Activated CD8-positive, alpha-beta memory T cell treated with anti-CD3 and anti-CD28 coated beads for 36 hours (primary cell): ENCODE results near the gene RBMS1. TPM values are rescaled to one million over a fixed set of nuclear protein-coding genes. Genes with fewer than 3 reads are reported as not detected.
"Not testable (repeated sequence)": the region's sequence is repeated elsewhere in the genome, so short reads cannot be mapped to it uniquely, and the experiment has no call there.

ENCODE experiments used
- CTCF ChIA-PET: fragments of 350-600 bp; sonication (Branson Sonifier 250); formaldehyde crosslinking; loops from one replicate; lab custom pipeline; 2021; ENCODE audit warnings: antibody characterized with exemption; lab: Charles Lee
- POLR2A ChIA-PET: fragments of 350-600 bp; sonication (Branson Sonifier 250); formaldehyde crosslinking; loops from one replicate; lab custom pipeline; 2021; ENCODE audit warnings: antibody characterized with exemption; lab: Charles Lee
- total RNA-seq, 2 experiments: library from RNA; stranded (reverse); gene quantifications; one replicate each; pipeline ENCODE4 v1.2.3, GENCODE V29; 2021

The RBMS1 gene
- total RNA-seq, 2 experiments from 2014 or later, result 40.5 to 42.1 TPM

DNA sequence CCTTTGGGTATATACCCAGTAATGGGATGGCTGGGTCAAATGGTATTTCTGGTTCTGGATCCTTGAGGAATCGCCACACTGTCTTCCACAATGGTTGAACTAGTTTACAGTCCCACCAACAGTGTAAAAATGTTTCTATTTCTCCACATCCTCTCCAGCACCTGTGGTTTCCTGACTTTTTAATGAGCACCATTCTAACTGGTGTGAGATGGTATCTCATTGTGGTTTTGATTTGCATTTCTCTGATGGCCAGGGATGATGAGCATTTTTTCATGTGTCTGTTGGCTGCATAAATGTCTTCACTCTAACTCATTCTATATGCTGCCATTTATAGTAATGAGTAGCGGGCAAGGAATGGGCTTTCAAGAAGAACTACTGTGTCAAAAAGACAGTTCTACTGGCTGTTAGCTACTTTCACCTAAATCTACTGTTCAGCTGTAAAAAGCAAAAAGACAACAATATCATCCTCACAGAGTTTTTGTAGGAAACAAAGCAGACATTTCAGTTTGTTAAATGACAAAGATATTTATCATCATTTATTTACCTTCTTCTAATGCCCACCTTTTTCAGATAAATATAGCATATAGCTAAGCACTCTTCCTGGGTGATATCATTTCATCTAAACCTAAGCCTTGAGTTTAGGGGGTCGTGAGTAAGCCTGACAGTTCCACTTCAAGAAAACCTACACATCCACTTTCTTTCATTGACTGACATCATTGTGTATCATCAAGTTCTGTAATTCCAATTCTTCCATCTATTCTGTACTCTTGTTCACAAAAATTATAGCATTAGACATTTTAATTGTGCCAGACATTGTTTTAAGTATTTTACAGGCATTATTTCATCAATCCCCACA lies 71.7 kb downstream of the RBMS1 start:
- POLR2A ChIA-PET, CTCF ChIA-PET: not testable (repeated sequence)

DNA sequence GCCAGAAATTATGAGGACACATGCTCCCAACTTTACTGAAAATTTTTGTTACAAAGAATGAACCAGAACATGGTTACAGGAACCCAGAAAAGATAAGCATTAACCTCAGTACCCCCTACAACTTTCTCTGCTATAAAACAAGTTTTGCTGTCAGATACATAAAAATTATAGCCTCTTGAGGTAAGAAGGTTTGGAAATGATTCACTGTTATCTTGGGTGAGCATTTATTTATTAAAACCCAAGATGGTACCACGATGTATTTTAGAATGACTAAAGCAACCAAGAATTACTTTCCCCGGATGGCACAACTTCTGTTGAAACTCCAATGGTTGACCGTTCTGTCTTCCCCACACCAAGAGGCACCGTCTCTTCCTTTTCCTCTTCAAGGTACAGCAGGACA lies 72.9 kb downstream of the RBMS1 start:
- ChIA-PET CTCF (no interaction called here), POLR2A (no interaction called here)

DNA sequence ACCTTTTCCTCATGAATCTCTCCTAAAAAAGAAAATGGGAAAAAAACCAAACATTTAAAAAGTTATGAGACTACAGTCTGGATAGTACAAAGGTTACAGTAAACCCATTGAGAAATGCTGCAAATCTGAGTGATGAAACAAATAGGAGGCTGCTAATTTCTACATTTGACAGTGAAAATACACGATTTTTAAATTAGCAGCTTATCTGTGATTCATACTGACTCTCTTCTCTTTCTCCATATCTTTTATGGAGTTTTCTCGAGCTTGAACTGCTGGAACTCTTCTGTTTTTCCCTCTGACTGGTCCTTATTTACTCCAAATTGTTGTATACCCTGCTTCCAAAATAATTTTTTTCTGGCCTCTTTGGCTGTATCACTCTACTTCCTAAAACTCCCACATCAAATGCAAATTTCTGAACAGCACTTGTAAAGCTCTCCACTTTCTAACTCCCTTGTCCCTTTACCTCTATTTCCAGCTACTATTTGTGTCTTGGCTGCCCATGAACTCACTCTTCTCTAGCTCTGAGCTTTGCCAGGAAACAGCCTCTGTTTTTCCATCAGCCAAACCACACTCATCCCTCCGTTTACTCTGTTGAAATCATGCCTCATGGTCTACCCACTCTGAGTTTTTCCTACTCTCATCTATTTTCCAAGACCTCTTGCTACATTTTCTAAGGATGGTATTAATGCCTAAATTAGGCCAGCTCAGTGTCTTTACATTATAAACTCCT lies 73.7 kb downstream of the RBMS1 start:
- POLR2A ChIA-PET, result interaction anchor here (0.8 kb wide), 1 partner anchor 9 kb away, joined by 3 read pairs; no protein-coding TSS in a partner anchor

DNA sequence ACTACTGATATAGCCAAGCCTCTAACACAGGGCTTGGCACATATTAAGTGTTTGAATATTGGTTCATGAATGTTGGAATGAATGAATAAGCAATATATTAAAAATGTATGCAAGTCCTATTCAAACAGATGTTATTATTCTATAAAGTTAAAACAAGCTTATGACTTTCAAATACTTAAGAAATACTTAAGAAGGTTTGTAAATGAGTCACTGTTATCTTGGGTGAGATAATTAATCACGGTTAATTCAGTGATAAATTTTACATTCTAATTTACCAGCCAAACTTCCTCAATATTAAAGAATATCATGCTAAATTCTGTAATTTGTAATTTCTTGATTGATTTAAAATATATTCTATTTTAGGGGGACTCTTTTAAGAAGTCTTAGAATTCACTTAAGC lies 74.8 kb downstream of the RBMS1 start:
- CTCF ChIA-PET, result interaction anchor here (1.0 kb wide), 1 partner anchor 19 kb away, joined by 3 read pairs; no protein-coding TSS in a partner anchor
- POLR2A ChIA-PET, result no interaction called here

More for the DNA sequence above, 73.7 kb downstream of the RBMS1 start:
- CTCF ChIA-PET, result no interaction called here

DNA sequence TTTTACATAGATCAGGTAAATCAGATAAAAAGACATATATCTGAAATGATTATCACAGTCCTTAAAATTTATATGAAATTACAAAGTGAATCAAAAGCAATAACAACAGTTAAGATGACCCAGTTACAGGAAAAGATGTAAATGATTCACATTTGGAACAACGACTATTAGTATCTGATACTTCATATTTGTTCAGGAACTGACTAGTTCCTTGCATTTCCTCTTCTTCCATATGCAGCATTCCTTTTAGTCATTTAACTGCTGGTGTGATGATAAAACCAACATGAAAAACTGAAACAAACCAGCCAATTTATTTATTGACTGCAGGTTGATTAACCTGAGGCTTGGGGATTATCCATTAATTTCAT lies 75.2 kb downstream of the RBMS1 start:
- ChIA-PET POLR2A (no interaction called here), CTCF (interaction anchor here (1.0 kb wide), 1 partner anchor 18 kb away, joined by 3 read pairs; no protein-coding TSS in a partner anchor)

DNA sequence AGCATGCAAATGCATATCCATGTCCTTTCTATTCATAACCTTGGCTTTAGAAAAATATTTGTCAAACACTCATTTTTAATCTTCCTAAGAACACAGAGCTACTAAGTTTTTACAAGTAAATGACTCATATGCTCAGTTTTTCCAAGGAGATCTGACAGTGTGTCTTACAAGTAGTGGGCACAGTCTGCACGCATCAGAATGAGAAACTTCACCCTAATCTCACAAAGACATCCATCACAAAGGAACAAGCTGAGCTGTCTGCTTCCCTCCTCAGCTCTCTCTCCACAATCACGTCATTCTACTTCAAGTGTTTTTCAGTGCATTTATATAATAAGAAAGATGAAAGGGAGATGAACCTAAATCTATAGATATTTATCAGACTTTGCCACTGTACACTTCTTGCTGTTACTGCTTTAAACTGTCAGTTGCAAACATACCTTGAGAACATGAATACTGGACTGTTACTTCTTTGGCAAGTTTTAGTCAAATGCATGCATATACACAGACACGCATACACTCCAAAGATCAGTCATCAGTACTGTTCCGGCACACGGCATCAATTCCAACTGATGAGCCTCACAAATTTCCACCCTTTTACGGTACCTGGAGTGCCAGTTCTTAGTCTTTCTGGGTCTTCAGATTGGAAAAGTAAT lies 75.7 kb downstream of the RBMS1 start:
- ChIA-PET POLR2A (no interaction called here), CTCF (interaction anchor here (0.5 kb wide), 1 partner anchor 24 kb away, joined by 3 read pairs; no protein-coding TSS in a partner anchor)

DNA sequence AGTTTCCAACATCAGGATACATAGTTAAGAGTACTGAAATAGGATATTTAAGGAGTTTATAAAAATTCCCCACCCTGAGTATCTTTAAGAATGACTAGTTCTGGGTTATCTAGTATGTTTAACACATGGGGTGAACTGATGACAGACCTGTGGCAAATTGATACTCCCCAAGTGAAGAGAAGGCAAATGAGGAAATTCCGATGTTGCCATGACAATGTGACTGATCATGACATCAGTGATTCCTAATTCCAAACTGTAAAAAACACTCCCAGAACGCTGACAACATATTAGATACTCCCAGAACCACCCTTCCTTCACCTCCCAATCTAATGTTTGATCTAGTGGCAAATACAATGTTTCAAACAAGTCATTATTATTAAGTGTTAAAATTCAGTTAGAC lies 77.6 kb downstream of the RBMS1 start:
- ChIA-PET CTCF (no interaction called here), POLR2A (no interaction called here)

DNA sequence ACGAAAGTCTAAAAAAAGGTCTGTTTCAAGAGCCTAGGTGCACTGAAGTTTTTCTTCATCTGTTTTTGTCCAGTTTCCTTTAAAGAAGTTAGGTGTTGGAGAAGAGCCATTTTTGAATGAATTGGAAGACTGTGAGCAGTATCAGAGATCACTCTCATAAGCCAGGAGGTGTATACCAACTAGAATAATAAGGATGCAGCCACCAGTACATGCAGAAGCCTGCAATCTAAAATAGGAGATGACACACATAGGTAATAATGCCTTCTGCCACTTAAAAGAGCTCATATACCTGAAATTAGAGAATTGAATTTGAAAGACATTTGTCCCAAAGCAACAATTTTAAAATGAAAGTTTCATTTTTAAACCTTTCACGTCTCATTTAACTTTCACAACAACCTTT lies 81.7 kb downstream of the RBMS1 start:
- ChIA-PET POLR2A (no interaction called here), CTCF (interaction anchor here (1.4 to 1.5 kb wide), 2 partner anchors 8 to 15 kb away, joined by 3 read pairs; no protein-coding TSS in a partner anchor)

DNA sequence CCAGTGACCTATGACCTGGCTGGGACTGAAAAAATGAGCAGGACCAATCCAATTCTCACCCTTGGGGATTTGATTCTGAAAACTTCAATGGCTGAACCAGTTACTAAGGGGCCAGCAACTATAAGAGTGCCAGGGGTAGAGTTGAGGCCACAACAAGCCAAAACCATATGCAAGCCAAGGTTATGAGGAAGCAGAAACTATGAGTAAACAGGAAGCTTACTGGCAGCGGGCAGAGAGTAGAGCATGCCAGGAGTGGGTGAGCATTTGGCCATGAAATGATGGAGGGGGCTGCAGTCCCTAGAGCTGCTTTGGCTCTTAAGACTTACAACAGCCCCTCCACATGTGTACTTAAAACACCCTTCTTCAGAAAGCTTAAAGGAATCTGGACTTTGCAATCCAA lies 82.4 kb downstream of the RBMS1 start:
- POLR2A ChIA-PET, result no interaction called here
- CTCF ChIA-PET, result interaction anchor here (1.4 kb wide), 2 partner anchors 8 to 17 kb away, joined by 3 read pairs; no protein-coding TSS in a partner anchor

DNA sequence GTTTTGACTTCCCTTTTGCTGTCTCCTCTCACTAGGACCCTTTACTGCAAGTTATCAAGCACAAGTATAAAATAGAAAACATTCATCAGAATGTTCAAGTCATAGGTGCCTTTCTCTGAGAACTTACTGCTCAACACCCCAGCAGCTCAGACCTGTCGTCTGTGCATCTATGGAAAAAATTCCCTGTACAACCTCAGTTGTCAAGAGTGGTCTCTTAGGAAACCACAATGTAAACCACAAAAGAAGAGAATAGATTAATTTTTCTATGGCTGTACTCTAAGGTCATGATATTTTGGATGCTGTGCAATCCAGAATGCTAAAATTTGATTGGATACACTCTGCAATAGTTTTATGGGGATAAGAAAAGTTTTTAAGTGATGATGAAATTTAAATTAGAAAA lies 84.1 kb downstream of the RBMS1 start:
- CTCF ChIA-PET, result no interaction called here
- POLR2A ChIA-PET, result interaction anchor here (0.5 kb wide), 1 partner anchor 740 kb away, joined by 5 read pairs; no protein-coding TSS in a partner anchor

DNA sequence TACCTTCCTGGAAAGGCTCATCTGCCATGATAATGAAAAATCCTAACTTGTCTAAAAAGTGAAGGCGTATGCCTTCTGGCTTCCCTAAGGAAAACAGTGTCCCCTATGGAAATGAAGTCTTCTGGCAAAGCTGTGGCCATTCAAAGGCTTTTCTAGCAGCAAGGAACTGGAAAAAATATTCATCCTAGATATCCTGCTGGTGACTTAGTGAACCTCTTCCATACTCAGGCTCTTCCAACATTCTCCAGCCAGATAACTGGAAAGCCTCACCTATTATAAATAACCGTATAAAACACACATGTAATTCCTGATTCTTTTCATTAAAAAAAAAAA lies 84.7 kb downstream of the RBMS1 start:
- POLR2A ChIA-PET, result interaction anchor here (0.5 kb wide), 1 partner anchor 740 kb away, joined by 5 read pairs; no protein-coding TSS in a partner anchor
- CTCF ChIA-PET, result no interaction called here

DNA sequence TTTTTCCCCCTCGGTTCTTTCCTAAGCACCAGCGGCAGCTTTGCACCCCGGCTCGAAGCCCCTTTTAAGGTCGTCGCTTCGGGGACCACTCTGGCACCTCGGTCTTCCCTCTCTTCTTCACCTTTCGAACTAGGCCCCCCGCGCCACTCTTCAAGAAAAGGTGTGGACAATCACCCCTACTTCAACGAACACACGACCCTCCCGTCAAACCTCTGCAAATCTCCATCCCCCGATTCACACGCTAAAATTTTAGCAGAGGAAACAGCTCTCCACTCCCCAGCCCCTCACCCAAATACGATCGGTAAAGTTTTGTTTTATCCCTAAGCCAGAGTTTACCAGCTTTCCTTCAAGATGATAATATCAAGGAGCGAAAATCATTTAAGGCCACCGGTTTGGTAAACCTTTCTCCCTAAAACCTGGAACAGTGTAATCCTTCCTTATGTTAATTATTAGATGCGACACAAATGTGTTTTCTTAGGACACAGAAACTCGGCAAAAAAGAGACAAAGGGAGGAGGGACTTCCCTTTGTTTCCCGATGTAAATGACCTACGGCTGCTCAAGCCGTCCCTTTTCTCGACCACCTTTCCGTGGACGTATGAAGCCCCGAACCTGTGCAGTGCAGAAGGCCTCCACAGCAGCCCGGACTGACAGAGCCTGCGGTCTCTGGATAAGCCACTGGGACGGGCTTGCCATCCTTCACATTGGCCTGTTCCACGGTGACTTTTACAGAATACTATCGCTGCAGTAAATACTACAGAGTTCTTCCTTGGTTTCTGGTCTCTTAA lies 85.2 kb downstream of the RBMS1 start:
- ChIA-PET CTCF (interaction anchor here (0.7 to 1.9 kb wide), 2 partner anchors 20 to 75 kb away, joined by 3 to 7 read pairs; no protein-coding TSS in a partner anchor), POLR2A (no interaction called here)

DNA sequence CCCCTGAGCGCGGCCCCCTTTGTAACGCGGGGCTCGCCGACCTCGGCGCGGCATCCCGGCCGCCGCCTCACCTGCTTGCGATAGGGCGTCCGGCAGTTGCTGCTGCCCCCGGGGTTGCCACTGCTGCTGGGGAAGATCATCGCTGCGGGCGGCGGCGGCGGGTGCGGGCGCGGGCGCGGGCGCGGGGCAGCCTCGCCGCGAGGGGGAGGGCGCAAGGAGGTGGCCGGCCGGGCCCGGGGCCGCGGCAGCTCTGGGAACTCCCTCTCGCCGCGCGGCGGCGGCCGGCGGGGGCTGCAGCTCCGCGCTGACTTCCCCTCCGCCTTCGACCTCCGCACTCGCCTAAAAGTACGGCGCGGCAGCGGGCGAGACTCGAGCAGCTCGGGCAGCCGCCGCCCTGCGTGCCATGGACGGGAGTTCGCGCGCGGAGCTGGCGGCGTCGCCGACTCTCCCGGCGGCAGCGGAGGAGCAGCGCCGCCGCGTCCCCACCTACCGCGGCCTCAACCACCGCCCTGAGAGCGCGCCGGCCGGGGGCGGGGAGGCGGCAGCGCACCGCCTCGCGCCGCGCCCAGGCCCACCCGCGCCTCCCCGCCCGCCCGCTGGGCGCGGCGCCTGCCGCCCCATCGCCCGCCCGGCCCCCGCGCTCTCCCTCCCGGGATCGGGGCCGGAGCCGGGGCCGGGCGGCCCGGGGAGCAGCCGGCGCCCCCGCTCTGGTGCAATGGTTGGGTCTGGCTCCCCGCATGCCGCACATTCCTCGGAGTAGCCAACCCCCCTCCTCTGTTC lies 86.0 kb downstream of the RBMS1 start:
- ChIA-PET CTCF (interaction anchor here (0.7 to 2.0 kb wide), 4 partner anchors 19 to 74 kb away, joined by 3 to 7 read pairs (median 4); no protein-coding TSS in a partner anchor), POLR2A (no interaction called here)

DNA sequence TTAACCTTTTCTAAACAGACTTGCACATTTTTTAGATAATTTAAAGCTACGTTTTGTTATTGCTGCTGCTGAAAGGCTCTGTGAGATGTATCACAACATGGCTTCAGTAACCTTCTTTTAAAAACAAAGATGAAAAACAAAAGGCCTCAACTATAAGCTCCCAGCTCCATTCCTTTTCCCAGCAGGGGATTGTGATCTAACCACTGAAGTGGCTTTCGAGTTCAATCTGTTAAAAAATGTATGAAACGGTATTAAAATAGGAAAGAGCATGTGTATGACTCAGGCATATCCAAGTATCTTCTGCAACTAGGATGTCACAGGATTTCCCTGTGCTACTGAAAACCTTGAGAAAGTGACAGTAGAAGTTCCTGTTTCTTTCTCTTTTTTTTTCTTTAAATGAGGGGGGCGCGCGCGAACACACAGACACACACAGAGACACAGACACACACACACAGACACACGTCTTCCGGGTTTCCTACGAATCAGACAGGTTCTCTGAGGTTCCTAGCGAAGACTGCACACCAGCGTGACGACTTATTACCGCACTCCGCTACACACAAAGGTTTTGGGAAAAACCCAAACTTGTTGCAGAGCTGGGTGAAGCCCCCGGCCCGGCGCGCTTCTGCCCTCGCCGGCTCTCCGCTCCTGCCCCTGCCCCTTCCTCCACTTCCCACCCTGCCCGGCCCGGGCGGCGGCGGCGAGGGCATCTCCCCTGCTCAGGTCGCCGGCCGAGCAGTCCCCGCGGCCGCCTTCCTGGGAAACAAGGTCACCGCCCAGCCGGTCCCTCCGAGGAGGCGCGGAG lies 86.8 kb downstream of the RBMS1 start:
- ChIA-PET POLR2A (no interaction called here), CTCF (interaction anchor here (0.6 to 2.0 kb wide), 4 partner anchors 18 to 567 kb away, joined by 3 to 7 read pairs (median 4); no protein-coding TSS in a partner anchor)

DNA sequence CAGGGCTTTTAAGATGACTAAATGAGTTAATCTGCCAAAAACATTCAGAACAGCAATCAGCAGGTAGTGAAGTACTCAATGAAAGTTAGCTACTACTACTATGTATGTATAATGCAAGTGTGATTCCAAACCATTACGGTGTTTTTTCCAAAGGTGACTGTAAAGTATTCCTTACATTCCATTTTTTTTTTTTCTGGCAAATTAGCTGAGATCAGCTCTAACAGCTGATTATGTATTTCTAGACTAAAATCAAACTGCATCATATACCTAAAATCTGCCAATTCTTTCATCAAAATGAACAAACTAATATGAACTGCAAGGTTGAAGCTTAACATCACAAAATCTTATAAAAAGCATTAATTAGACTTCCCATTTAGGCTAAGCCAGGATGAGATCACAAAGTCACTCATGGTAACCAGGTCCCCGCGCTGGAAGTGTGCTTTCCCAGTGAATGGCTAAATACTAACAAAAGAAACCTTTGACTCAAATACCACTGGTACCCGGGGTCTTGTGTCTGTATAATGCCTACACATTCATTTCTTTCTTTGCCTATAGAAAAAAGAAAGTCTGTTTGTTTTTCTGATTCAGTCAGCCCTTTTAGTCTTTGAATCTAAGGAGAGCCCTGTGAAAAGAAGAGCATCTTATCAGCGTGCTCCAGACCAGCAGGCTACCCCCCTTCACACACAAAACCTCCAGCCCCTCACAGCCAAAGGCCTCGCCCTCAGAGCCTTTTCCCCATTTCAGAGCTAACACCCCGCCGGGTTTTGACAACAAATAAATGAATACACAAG lies 88.3 kb downstream of the RBMS1 start:
- POLR2A ChIA-PET, result interaction anchor here (0.5 kb wide), 1 partner anchor 57 kb away, joined by 3 read pairs; no protein-coding TSS in a partner anchor
- CTCF ChIA-PET, result interaction anchor here (1.3 to 2.0 kb wide), 2 partner anchors 16 to 81 kb away, joined by 4 read pairs; no protein-coding TSS in a partner anchor
